Fibroblast of peridontal ligament (primary cell): ENCODE measurements around the gene WDFY3.
"Not testable (repeated sequence)": the region's sequence is repeated elsewhere in the genome, so short reads cannot be mapped to it uniquely, and the experiment has no call there.

ENCODE experiments used
- DNase-seq: peaks from one replicate; pipeline ENCODE4 v3.0.0-alpha.2; 2010; ENCODE audit errors: extremely low read depth

Gene WDFY3

GRCh38 chr4:84862064-84862463, 104.4 kb downstream of the WDFY3 start:
- DNase-seq: no peak

GRCh38 chr4:84857296-84857695, 109.2 kb downstream of the WDFY3 start:
- no peak for DNase-seq

- no peak for DNase-seq
These were observed 109.9 kb downstream of the WDFY3 start for GRCh38 chr4:84856468-84857049.

GRCh38 chr4:84855774-84856173, 110.7 kb downstream of the WDFY3 start:
- DNase-seq: peak; percentile 11

GRCh38 chr4:84852081-84852480, 114.4 kb downstream of the WDFY3 start:
- DNase-seq: no peak

GRCh38 chr4:84849051-84849640, 117.3 kb downstream of the WDFY3 start:
- DNase-seq: peak; percentile 81

- no peak for DNase-seq
These were observed 118.1 kb downstream of the WDFY3 start for GRCh38 chr4:84848432-84848831.

- peak; percentile 42 for DNase-seq
These were observed 118.5 kb downstream of the WDFY3 start for GRCh38 chr4:84847978-84848377.

- no peak for DNase-seq
These were observed 119.5 kb downstream of the WDFY3 start for GRCh38 chr4:84846985-84847384.

GRCh38 chr4:84841435-84841834, 125.1 kb downstream of the WDFY3 start:
- DNase-seq: no peak

- no peak for DNase-seq
These were observed 128.7 kb downstream of the WDFY3 start for GRCh38 chr4:84837751-84838150.

GRCh38 chr4:84829633-84830032, 136.9 kb downstream of the WDFY3 start:
- DNase-seq: not testable (repeated sequence)

- no peak for DNase-seq
These were observed 139.8 kb downstream of the WDFY3 start for GRCh38 chr4:84826681-84827080.

GRCh38 chr4:84825701-84826341, 140.7 kb downstream of the WDFY3 start:
- DNase-seq: no peak

- DNase-seq: no peak
These were observed 145.4 kb downstream of the WDFY3 start for GRCh38 chr4:84821064-84821463.

GRCh38 chr4:84814094-84814750, 152.3 kb downstream of the WDFY3 start:
- peak; percentile 83 for DNase-seq

- DNase-seq: no peak
These were observed 156.5 kb downstream of the WDFY3 start for GRCh38 chr4:84809946-84810345.

GRCh38 chr4:84808332-84808731, 158.2 kb downstream of the WDFY3 start:
- no peak for DNase-seq

- not testable (repeated sequence) for DNase-seq
These were observed 159.9 kb downstream of the WDFY3 start for GRCh38 chr4:84806541-84806940.

- peak; percentile 69 for DNase-seq
These were observed 162.4 kb downstream of the WDFY3 start for GRCh38 chr4:84804136-84804535.

- peak; percentile 18 for DNase-seq
These were observed 162.8 kb downstream of the WDFY3 start for GRCh38 chr4:84803720-84804119.

GRCh38 chr4:84803116-84803515, 163.4 kb downstream of the WDFY3 start:
- no peak for DNase-seq

GRCh38 chr4:84800256-84800655, 166.2 kb downstream of the WDFY3 start:
- no peak for DNase-seq
